H1 (cell line): ENCODE measurements around the gene MFAP3L. TPM values are rescaled to one million over a fixed set of nuclear protein-coding genes. Genes with fewer than 3 reads are reported as not detected.

Experiments
- CBX8 ChIP-seq: fragments of 300-800, 300-1000 bp; sonication (generic); IDR thresholded peaks from 2 replicates; pipeline ENCODE4 v1.7.1; 2016; ENCODE audit warnings: low read depth, low read length, borderline replicate concordance
- CHD1 ChIP-seq: IDR thresholded peaks from 2 replicates; pipeline ENCODE4 v1.6.1; 2012; ENCODE audit warnings: low read depth, low read length, improper control_type of control experiment
- KDM4A ChIP-seq: IDR thresholded peaks from one replicate; pipeline ENCODE4 v1.7.1; 2012; ENCODE audit warnings: low read depth, mild to moderate bottlenecking, moderate library complexity, low read length, inconsistent platforms; ENCODE audit not compliant: severe bottlenecking
- RAD21 ChIP-seq, 2 experiments: IDR thresholded peaks in 1 of 2; conservative IDR thresholded peaks in 1 of 2; 2 replicates each; pipeline ENCODE4 v1.6.1; 2011; ENCODE audit warnings: low read depth in 2 of 2, low read length in 2 of 2, improper control_type of control experiment in 1 of 2, inconsistent platforms in 1 of 2, mild to moderate bottlenecking in 1 of 2, moderate library complexity in 1 of 2
- SIN3A ChIP-seq, 2 experiments: IDR thresholded peaks in 1 of 2; conservative IDR thresholded peaks in 1 of 2; 2 replicates each; pipeline ENCODE4 v1.6.1; 2011 to 2012; ENCODE audit warnings: low read length in 2 of 2, improper control_type of control experiment in 1 of 2, low read depth in 1 of 2, mild to moderate bottlenecking in 1 of 2
- polyA plus RNA-seq, 7 experiments: library from polyadenylated mRNA; depleted of rRNA in 3 of 7; stranded (reverse) in 5 of 7; unstranded in 2 of 7; fragments of >200 nt in 5 of 7; fragments of 200-250 nt in 2 of 7; gene quantifications; 1 replicate in 5 of 7; 2 replicates in 1 of 7; 4 replicates in 1 of 7; pipeline versions ENCODE4 v1.2.1 to v1.2.3, GENCODE V29; 2011 to 2013; ENCODE audit warnings: missing spikeins in 2 of 7, mixed read lengths in 2 of 7
- total RNA-seq: library from RNA; stranded (reverse); fragmentation: NEBNext Ultra II Directional; extraction: Animal tissue kit (Norgen Biotek cat#: 25700); gene quantifications from 2 replicates; pipeline ENCODE4 v1.2.1, GENCODE V29; 2021

The MFAP3L gene
- total and polyA plus RNA-seq, 2 of the 8 experiments (the other 6 are each of a cell fraction or from before 2014, with no cell fraction given) = 7.0 to 9.8 TPM

- no peak for TF ChIP-seq RAD21 (IDR thresholded peaks at IDR 0.05 in 1 of 2, conservative IDR thresholded peaks at IDR 0.05 in 1 of 2; ENCODE audit: low read depth in 2 of 2, low read length in 2 of 2)
- TF ChIP-seq SIN3A (conservative IDR thresholded peaks at IDR 0.05 in 1 of 2, IDR thresholded peaks at IDR 0.05 in 1 of 2; ENCODE audit: low read depth in 1 of 2, low read length in 2 of 2) = no peak
- TF ChIP-seq KDM4A = no peak
- no peak for TF ChIP-seq CBX8
- TF ChIP-seq CHD1 = no peak
Measured at GRCh38 chr4:169955521-169955920, 70.7 kb downstream of the MFAP3L start (continued).
